Heart right ventricle (tissue), 16 donors: ENCODE data around the gene ROMO1. TPM values are rescaled to one million over a fixed set of nuclear protein-coding genes. Genes with fewer than 3 reads are reported as not detected.

Source experiments
- ATAC-seq, 8 donors: fragments of 200-7000 bp; cut with Tn5 transposase; one replicate each; pipeline ENCODE4 v1.9.1; 2020; ENCODE audit warnings: mild to moderate bottlenecking in 8 of 8, moderate library complexity in 8 of 8, moderate number of reproducible peaks in 1 of 8
- DNase-seq, 2 donors: peaks; one replicate each; pipeline ENCODE4 v3.0.0-alpha.2; 2020
- H3K27ac ChIP-seq, 10 donors: fragments of 200-600 bp; sonication (generic) in 2 of 10; one replicate each; pipeline versions ENCODE4 v1.5.0 to v1.8.0; 2020 to 2022; ENCODE audit warnings: mild to moderate bottlenecking in 3 of 10
- H3K27me3 ChIP-seq, 7 donors: fragments of 200-600 bp; one replicate each; pipeline ENCODE4 v1.8.0; 2021 to 2022; ENCODE audit warnings: mild to moderate bottlenecking in 2 of 7
- H3K36me3 ChIP-seq, 9 donors: fragments of 200-600 bp; sonication (generic) in 1 of 9; one replicate each; pipeline versions ENCODE4 v1.5.0 to v1.8.0; 2020 to 2022; ENCODE audit warnings: mild to moderate bottlenecking in 2 of 9
- H3K4me1 ChIP-seq, 9 donors: fragments of 200-600 bp; sonication (generic) in 1 of 9; one replicate each; pipeline versions ENCODE4 v1.5.0 to v1.8.0; 2020 to 2022; ENCODE audit warnings: mild to moderate bottlenecking in 4 of 9
- H3K4me3 ChIP-seq, 10 donors: fragments of 200-600 bp; sonication (generic) in 2 of 10; one replicate each; pipeline versions ENCODE4 v1.5.0 to v1.8.0; 2020 to 2022; ENCODE audit warnings: mild to moderate bottlenecking in 7 of 10, moderate library complexity in 2 of 10
- H3K9me3 ChIP-seq, 11 donors: fragments of 200-600 bp in 10 of 11; sonication (generic) in 2 of 11; one replicate each; pipeline versions ENCODE4 v1.5.0 to v1.8.0; 2013 to 2022; ENCODE audit warnings: mild to moderate bottlenecking in 2 of 11, control low read depth in 1 of 11, moderate library complexity in 1 of 11
- CTCF ChIP-seq, 9 donors: fragments of 200-600 bp; sonication (generic) in 2 of 9; IDR thresholded peaks; one replicate each; pipeline versions ENCODE4 v1.5.0 to v1.8.0; 2021 to 2022; ENCODE audit warnings: antibody characterized with exemption in 9 of 9, mild to moderate bottlenecking in 5 of 9, moderate library complexity in 1 of 9
- WGBS, 2 donors: extraction: QIAGEN DNeasy Blood & Tissue Kit; methylation state at CpG; one replicate each; pipeline ENCODE4 v1.1.7; 2013; ENCODE audit warnings: inconsistent platforms in 1 of 2; 5-methylcytosine and 5-hydroxymethylcytosine counted together
- intact Hi-C, 10 donors: fragments of 100-400 bp; cut with DNase I; formaldehyde crosslinking; loops; one replicate each; pipeline versions ENCODE4 v1.11.1 to v1.14.2; 2022
- polyA plus RNA-seq, 2 donors: library from polyadenylated mRNA; stranded (reverse); fragments of 200-250 nt; gene quantifications; one replicate each; pipeline ENCODE4 v1.2.3, GENCODE V29; 2013
- total RNA-seq, 10 donors: library from RNA; stranded (reverse); fragmentation: NEBNext Ultra II Directional in 3 of 10; extraction: Animal tissue kit (Norgen Biotek cat#: 25700) in 3 of 10; gene quantifications; one replicate each; pipeline versions ENCODE4 v1.2.1 to v1.2.4, GENCODE V29; 2021 to 2023
- donor health status: Arrhythmogenic right ventricular cardiomyopathy.
- donor health status: ischemic (EF 13 %, LVEDD 7.1; RV severe dilation, severe dysfunction).
- donor health status: healthy with polysubstance abuse.
- donor health status: DM: no; HTN: yes; CAD: no.
- donor health status: DM: no; HTN: no; CAD: no.
- donor health status: ischemic (EF 25% LVEDD 6.9; RV normal size, moderate dysfunction).
- donor health status: ischemic (EF 25% LVEDD 5.7; RV mildly dilated, moderate dysfunction).
- donor health status: healthy.
- donor health status: DM: yes; HTN: yes; CAD: no.
- donor health status: Ischemic cardiomyopathy.
- donor health status: ischemic (EF 35%, LVEDD 5.7; RV mildly dilated, moderate dysfunction).
- donor health status: nonischemic (EF 11% LVEDD 7.7; RV severe dilation, severe dysfunction).
- donor health status: DM: yes; HTN: yes; CAD: no.
- donor health status: PGD.
- donor health status: ischemic (EF 29% LVEDD 5.4; RV normal size, mild dysfunction).
- donor health status: nonischemic (EF 23%, LVEDD 6.1; RV moderate dilation, normal function).

The ROMO1 gene
- total and polyA plus RNA-seq, 12 donors: 128 to 734 (median 161) TPM

DNA sequence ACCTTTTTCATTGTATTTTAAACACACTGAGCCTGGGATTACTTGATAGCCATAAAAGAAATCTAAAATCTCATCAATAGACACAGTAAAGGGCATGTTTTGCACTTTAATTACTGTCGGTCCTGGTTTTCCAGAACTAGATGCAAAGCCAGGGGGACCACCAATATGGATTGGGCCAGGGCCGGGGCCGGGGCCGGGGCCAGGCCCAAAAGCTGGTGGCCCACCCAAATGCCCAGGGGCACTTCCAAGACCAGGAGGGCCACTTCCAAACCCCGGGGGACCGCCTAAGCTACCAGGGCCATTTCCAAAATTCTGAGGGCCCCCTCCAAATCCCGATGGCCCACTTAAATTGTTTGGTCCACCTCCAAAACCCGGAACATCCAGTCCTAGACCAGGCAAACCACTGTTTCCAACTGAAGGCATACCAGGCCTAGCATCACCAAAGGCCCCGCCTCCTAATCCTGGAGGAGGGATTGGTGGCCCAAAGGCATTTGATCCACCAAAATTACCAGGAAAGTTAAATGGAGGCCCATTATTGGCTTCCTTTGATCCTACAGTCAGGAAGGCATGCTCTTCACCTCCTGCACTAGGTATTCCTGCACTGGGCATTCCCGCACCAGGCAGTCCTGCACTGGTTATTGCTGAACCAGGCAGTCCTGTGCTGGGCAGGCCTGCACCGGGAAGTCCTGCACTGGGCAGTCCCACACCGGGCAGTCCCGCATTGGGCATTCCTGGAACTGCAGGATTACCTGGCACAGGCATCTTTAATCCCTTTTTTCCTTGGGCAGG, 46.4 kb upstream of the ROMO1 start:
- no peak overlapping the region for H3K27ac ChIP-seq
- WGBS, 2 donors: 96 to 99% methylated on average over 13 of the region's 13 CpGs
- no peak overlapping the region for H3K4me3 ChIP-seq
- H3K9me3 ChIP-seq: no peaks in the 10 kb centered on the region
- DNase-seq: no peak
- ATAC-seq: peak in 3 of 8 donors; percentile 30 to 59 (median 37)
- intact Hi-C loops: no loop called here
- no peak for TF ChIP-seq CTCF (IDR thresholded peaks at IDR 0.05)
- H3K27me3 ChIP-seq: no peaks in the 10 kb centered on the region
- H3K4me1 ChIP-seq: peaks cover 0 to 59% (median 42%) of the 10 kb centered on the region in 9 donors
- H3K36me3 ChIP-seq: peaks cover 0 to 73% (median 18%) of the 10 kb centered on the region in 9 donors

DNA sequence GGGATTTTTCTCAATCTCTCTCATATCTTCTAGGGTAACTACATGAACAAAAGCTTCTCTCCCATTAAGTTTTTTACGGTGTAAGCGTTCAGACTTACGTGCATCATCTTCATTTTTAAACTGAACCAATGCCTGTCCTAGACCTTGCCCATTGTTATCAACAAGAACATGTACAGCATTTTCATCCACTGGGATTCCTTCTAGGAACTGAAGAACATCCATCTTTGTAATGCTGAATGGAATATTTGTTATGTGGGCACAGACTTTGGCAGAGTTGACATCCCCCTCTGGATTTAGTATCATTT, 45.8 kb upstream of the ROMO1 start:
- no peak for TF ChIP-seq CTCF (IDR thresholded peaks at IDR 0.05)
- 98% methylated on average over 3 of the region's 3 CpGs for WGBS, 2 donors
- intact Hi-C loops: no loop called here
- Histone ChIP-seq H3K27ac (no peak overlapping the region), H3K4me1 (peaks cover 0 to 63% (median 47%) of the 10 kb centered on the region in 9 donors), H3K27me3 (no peaks in the 10 kb centered on the region), H3K4me3 (no peak overlapping the region), H3K36me3 (peaks cover 0 to 74% (median 18%) of the 10 kb centered on the region in 9 donors), H3K9me3 (no peaks in the 10 kb centered on the region)
- DNase-seq (no peak), ATAC-seq (no peak)

GRCh38 chr20:35653893-35654292, 45.3 kb upstream of the ROMO1 start:
- Histone ChIP-seq H3K27ac (no peak overlapping the region), H3K4me1 (peaks cover 0 to 61% (median 50%) of the 10 kb centered on the region in 9 donors), H3K27me3 (no peaks in the 10 kb centered on the region), H3K4me3 (no peak overlapping the region), H3K9me3 (no peaks in the 10 kb centered on the region), H3K36me3 (peaks cover 0 to 74% (median 18%) of the 10 kb centered on the region in 9 donors)
- WGBS, 2 donors: 86 to 96% methylated on average over 4 of the region's 4 CpGs
- DNase-seq (no peak), ATAC-seq (no peak)
- TF ChIP-seq CTCF (IDR thresholded peaks at IDR 0.05): no peak
- intact Hi-C loops: no loop called here

DNA sequence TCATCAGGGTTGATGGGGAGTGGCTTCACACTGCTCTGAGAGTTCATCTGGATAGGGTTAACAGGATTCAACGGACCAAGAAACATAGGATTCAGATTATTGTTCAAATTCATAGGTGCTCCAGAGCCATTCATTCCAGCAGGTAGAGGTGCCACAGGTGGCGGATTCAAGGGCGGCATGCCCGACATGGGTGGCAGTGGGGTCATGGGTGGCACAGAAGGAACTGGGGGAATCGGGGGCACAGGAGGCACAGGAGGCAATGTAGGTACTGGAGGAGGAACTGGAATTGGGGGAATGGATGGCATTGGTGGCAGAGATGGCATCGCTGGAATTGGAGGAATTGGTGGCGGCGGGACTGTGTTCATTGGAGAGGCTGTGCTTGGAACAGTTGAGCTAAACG, 44.8 kb upstream of the ROMO1 start:
- Histone ChIP-seq H3K9me3 (no peaks in the 10 kb centered on the region), H3K27me3 (no peaks in the 10 kb centered on the region), H3K27ac (no peak overlapping the region), H3K36me3 (peaks cover 0 to 74% (median 18%) of the 10 kb centered on the region in 9 donors), H3K4me3 (no peak overlapping the region), H3K4me1 (peaks cover 0 to 63% (median 52%) of the 10 kb centered on the region in 9 donors)
- no peak for TF ChIP-seq CTCF (IDR thresholded peaks at IDR 0.05)
- peak in 1 of 8 donors; percentile 17 for ATAC-seq
- 94 to 97% methylated on average over 9 of the region's 9 CpGs for WGBS, 2 donors
- intact Hi-C loops: no loop called here
- no peak for DNase-seq
